ENCODE results near the gene CBX4.

DNA sequence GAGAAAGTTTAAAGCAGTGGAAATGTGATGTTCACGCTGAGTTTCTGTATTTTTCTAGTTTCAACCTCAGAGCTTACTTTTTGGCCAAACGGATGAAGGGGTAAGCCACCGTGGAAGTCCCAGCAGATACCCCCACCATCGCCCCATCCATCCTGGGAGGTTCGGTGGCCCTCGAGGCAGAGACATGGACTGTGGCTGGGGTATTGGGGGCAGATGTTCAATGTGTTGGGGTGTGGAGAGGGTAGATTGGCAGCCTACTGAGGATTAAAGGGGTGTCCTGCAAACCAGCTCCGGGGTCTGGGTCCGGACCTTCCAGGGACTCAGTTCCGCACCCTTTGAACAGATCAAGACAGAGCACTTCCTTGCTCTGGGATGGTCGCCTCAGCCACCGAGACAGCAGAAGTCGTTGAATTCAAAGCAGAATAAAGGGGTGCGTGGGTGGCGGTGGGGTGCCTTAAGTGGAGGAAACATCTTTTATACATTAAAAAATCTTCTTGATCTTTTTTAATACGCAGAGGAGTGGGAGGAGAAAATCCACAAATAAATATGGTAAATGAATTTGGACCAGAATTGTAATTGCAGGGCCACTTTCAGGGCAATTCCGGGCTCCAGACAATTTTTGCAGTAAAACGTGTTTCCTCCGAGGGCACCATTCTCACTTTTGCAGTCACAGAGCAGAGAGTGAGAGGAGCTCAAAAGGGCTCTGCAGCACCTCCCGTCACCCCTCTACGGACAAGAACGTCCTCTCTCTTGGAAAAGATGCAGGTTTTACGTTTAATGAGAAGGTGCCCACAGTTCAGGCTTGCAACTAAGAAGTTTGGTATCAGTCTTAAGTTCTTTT is 34.2 kb downstream of the CBX4 start:
- TF ChIP-seq CTCF (IDR thresholded peaks at IDR 0.05), result no peak
- no peak for TF ChIP-seq POLR2A (IDR thresholded peaks at IDR 0.05)
